Kidney tubule cell (primary cell): ENCODE data around the gene ZNF789.
"Not testable (repeated sequence)": the region's sequence is repeated elsewhere in the genome, so short reads cannot be mapped to it uniquely, and the experiment has no call there.

ENCODE experiments used
- DNase-seq: peaks from one replicate; pipeline ENCODE4 v3.0.0-alpha.2; 2018; ENCODE audit warnings: low spot score

Gene ZNF789

GRCh38 chr7:99457650-99458493 lies 14.8 kb upstream of the ZNF789 start:
- DNase-seq, result no peak

GRCh38 chr7:99459087-99459486 lies 13.6 kb upstream of the ZNF789 start:
- peak; percentile 45 for DNase-seq

GRCh38 chr7:99460651-99461050 lies 12.0 kb upstream of the ZNF789 start:
- DNase-seq, result no peak

GRCh38 chr7:99461221-99461620 lies 11.5 kb upstream of the ZNF789 start:
- no peak for DNase-seq

- DNase-seq, result no peak
These were observed 7.3 kb upstream of the ZNF789 start for GRCh38 chr7:99465421-99465768.

- DNase-seq, result no peak
These were observed 4.3 kb upstream of the ZNF789 start for GRCh38 chr7:99468336-99468918.

GRCh38 chr7:99469381-99470065 lies 3.2 kb upstream of the ZNF789 start:
- DNase-seq, result peak; percentile 19

GRCh38 chr7:99473315-99473596 lies 566 bp downstream of the ZNF789 start:
- peak; percentile 76 for DNase-seq

GRCh38 chr7:99476107-99476506 lies 3.4 kb downstream of the ZNF789 start:
- no peak for DNase-seq

- DNase-seq, result no peak
These were observed 6.1 kb downstream of the ZNF789 start for GRCh38 chr7:99478464-99479440.

GRCh38 chr7:99485094-99485493 lies 12.4 kb downstream of the ZNF789 start:
- no peak for DNase-seq

- DNase-seq, result no peak
These were observed 16.5 kb downstream of the ZNF789 start for GRCh38 chr7:99489235-99489634.

- DNase-seq, result no peak
These were observed 18.2 kb downstream of the ZNF789 start for GRCh38 chr7:99490878-99491277.

- DNase-seq, result no peak
These were observed 21.1 kb downstream of the ZNF789 start for GRCh38 chr7:99493823-99494222.

- no peak for DNase-seq
These were observed 25.3 kb downstream of the ZNF789 start for GRCh38 chr7:99497766-99498545.

GRCh38 chr7:99498546-99498944 lies 25.9 kb downstream of the ZNF789 start:
- DNase-seq, result no peak

GRCh38 chr7:99499371-99499720 lies 26.7 kb downstream of the ZNF789 start:
- DNase-seq, result peak; percentile 15

GRCh38 chr7:99499721-99500636 lies 27.3 kb downstream of the ZNF789 start, which contains the start of gene ZNF394:
Gene ZNF394 (minus strand): TSS chr7:99500281. CDS start chr7:99500093, 188 bp downstream.
- peak; percentile 91 for DNase-seq

- DNase-seq, result no peak
These were observed 27.9 kb downstream of the ZNF789 start for GRCh38 chr7:99500637-99501009.

- not testable (repeated sequence) for DNase-seq
These were observed 28.5 kb downstream of the ZNF789 start for GRCh38 chr7:99501236-99501635.

- no peak for DNase-seq
These were observed 31.6 kb downstream of the ZNF789 start for GRCh38 chr7:99504281-99504602.
